OCI-LY7 (cell line): ENCODE data around the gene LPIN1.

ENCODE experiments used
- EZH2phosphoT487 ChIP-seq: fragments of 200-600 bp; sonication (generic); IDR thresholded peaks from 2 replicates; pipeline ENCODE4 v1.6.1; 2018; ENCODE audit warnings: low read depth, borderline replicate concordance, mild to moderate bottlenecking, mixed run types, antibody characterized with exemption, low read length, moderate library complexity, mixed read lengths
- TF ChIP-seq, protein P1 (sequence below): fragments of 200-600 bp; sonication (generic); conservative IDR thresholded peaks from 2 replicates; pipeline ENCODE4 v1.5.1; 2014; ENCODE audit warnings: mild to moderate bottlenecking, antibody characterized with exemption, low read length, moderate library complexity, mixed read lengths

GRCh38 chr2:11861044-11861443, 114.6 kb downstream of the LPIN1 start:
- TF ChIP-seq, protein P1, sequence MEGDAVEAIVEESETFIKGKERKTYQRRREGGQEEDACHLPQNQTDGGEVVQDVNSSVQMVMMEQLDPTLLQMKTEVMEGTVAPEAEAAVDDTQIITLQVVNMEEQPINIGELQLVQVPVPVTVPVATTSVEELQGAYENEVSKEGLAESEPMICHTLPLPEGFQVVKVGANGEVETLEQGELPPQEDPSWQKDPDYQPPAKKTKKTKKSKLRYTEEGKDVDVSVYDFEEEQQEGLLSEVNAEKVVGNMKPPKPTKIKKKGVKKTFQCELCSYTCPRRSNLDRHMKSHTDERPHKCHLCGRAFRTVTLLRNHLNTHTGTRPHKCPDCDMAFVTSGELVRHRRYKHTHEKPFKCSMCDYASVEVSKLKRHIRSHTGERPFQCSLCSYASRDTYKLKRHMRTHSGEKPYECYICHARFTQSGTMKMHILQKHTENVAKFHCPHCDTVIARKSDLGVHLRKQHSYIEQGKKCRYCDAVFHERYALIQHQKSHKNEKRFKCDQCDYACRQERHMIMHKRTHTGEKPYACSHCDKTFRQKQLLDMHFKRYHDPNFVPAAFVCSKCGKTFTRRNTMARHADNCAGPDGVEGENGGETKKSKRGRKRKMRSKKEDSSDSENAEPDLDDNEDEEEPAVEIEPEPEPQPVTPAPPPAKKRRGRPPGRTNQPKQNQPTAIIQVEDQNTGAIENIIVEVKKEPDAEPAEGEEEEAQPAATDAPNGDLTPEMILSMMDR = no peak
- no peak for TF ChIP-seq EZH2phosphoT487
